HG03354 (cell line): ENCODE data around the gene RCAN2.
A peak's percentile ranks its signal among the peaks of the same experiment; 100 is the strongest.

Experiments
- ATAC-seq: cut with Tn5 transposase; IDR thresholded peaks from one replicate; pipeline ENCODE4 v1.9.1; 2021; ENCODE audit warnings: mild to moderate bottlenecking; ENCODE audit not compliant: unreplicated experiment, poor library complexity, severe bottlenecking

RCAN2 gene

DNA sequence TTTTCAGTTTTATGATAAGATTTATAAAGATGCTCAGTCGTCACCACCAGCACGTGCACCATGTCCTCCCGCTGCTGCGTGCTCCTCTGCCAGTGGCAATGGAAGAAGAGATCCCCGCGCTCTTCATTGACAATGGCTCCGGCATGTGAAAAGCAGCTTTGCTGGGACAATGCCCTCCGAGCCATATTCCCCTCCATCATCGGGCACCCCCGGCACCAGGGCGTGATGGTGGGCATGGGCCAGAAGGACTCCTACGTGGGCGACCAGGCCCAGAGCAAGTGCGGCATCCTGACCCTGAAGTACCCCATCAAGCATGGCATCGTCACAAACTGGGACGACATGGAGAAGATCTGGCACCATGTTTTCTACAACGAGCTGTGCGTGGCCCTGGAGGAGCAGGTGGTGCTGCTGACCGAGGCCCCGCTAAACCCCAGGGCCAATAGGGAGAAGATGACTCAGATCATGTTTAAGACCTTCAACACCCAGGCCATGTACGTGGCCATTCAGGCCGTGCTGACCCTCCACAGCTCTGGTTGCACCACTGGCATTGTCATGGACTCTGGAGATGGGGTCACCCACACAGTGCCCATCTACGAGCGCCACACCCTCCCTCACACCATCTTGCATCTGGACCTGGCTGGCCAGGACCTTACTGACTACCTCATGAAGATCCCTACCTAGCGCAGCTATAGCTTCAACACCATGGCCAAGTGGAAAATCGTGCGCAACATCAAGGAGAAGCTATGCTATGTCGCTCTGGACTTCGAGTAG is 286.2 kb downstream of the RCAN2 start:
- ATAC-seq = no peak

DNA sequence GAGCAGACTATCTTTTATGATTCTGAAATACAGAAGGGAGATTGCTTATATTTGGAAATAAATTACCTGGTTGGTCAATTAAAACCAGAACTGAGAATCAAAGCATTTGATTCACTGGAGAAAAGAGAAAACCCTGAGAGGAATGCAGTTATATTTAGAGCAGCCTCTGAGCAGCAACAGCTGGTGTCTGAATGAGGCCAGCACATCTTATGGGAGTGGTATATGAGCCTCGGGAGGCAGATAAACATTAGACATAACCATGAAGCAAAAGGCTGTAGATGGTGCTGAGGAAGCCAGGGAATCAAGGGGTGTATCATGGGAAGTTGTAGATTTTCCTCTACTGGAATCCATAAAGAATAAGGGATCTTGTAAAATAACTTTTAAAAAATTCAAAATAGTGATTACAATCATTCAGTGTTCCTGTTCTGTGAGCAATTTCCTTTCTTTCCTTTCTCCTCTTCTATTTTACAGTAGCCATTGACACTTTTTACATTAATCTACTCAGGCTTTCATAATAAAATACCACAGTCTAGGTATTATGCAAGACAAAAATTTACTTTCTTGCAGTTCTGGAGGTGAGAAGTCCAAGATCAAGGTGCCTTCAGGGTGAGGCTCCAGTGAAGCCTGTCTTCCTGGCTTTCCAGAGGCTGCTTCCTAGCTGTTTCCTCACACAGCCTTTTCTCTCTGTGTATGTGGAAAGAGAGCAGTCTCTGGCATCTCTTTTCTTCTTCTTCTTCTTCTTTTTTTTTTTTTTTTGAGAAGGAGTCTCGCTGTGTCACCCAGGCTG is 287.7 kb downstream of the RCAN2 start:
- ATAC-seq = no peak

DNA sequence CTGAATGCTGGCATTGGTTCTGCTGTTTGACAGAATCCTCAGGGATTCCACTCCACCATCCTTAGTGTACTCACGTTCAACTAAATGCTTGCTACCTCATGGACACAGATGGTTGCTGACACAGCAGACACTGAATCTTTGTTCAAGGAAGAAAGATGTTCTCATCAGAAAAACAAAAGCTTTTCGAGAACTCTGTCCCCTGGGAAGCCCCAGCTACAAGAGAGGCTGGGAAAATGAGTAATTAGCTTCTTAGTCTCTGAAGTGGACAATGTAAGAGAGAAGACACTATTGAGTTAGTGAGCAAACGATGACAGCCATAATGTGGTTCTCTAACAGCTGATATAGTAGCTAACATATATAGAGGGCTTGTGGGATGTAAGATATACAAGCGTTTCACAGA is 289.5 kb downstream of the RCAN2 start:
- ATAC-seq = no peak

DNA sequence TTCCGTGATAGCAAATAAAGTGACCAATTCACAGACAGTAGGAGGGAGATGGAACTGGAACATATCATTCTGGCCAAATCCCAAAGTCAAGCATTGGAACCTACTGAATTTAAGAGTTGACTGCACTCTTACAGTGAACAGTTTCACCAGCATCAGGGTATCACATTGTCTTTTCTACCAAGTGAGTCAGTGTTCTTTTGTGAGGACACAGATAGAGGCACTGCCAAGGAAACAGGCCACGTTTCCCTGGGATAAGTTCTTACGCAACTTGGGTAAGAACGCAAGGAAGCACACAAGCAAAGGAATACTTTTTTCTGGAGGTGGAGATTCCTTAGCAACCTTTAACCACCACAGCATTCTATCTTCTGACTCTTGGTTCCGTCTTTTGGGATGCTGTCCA is 291.9 kb downstream of the RCAN2 start:
- ATAC-seq = no peak

DNA sequence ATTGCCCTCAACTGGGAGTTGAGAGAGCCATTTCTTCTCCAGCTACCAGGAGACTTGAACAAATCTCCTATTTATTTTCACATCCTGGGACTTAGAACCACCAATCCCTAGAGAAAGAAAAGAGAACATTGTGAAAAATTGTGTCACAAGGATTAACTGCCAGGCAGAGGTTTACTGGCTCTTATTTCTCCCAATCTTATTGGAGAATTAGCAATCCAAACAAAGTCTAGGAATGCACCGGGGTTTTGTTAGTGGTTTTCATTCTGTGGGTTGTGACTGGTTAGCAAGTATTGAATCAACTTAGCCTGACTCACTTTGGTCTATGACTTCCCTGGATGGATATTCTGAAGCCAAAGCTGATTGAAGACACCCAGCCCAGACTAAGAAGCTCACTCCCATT is 299.3 kb downstream of the RCAN2 start:
- ATAC-seq = no peak

DNA sequence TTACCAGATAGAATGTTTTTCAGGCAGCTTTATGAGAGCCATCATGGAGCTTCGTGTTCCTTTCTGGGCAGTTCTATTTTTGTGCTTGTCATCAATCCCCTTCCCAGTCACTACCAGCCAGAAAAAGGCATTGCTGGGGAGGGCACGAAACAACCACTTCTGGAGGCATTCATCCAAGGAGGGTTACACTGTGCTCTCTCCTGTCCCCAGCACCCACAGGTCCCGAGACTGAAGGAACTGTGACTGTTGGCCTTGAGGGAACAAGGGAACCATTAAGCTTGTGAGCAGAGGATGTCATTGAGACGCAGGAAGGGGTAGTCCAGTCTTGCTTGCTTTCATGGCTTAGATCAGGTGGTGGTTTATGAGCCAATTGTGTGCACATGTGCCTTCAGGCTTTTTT is 300.4 kb downstream of the RCAN2 start:
- no peak for ATAC-seq

DNA sequence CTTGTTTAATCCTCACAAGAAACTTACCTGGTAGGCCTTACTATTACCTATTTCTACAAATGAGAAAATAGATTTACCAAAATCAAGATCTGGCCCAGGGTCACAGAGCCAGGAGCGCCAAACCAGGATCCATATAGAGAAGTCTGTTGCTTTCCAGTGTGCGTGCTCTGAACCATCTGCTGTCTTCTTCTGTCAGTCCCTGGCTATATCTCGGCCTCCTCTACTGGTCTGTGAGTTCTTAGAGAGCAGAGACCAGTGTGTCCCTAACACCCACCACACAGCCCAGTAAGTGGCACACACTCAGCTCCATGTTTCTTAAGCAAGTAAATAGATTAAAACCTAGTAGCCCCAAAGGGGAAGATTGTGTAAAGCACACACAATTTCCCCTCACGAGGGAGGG is 301.5 kb downstream of the RCAN2 start:
- no peak for ATAC-seq

DNA sequence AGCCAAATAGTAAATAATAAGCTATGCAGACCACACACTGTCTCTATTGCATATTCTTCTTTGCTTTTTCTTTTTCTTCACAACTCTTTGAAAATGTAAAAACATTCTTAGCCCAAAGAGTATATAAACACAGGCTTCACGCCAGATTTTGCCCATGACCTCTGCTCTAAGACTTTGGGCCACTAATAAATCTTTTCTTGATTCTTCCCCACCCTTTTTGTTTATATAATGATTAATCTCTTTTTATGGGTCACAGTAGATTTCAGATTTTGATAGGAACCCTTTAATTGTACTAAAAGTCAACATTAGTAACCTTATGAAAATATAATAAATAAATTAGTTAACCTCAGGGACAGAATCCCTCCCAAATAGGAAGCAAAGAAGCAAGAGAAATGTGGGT is 304.7 kb downstream of the RCAN2 start:
- ATAC-seq = no peak

DNA sequence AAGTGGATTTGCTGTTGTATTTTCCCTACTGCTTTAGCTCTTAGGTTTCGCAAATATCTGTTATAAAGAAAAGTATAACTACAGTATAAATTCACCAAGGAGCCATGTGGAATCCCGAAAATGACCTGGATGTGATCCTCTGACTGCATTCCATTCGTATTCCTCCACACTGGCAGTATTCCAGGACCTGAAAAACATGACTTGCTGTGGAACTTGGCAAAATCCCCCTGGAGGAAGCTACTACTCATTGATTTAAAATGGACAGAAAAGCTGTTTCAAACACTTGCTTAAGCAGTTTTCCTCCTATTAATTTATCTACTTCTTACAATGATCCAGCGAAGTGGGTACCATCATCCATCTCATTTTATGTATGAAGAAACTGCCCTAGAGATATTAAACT is 307.1 kb downstream of the RCAN2 start:
- no peak for ATAC-seq

DNA sequence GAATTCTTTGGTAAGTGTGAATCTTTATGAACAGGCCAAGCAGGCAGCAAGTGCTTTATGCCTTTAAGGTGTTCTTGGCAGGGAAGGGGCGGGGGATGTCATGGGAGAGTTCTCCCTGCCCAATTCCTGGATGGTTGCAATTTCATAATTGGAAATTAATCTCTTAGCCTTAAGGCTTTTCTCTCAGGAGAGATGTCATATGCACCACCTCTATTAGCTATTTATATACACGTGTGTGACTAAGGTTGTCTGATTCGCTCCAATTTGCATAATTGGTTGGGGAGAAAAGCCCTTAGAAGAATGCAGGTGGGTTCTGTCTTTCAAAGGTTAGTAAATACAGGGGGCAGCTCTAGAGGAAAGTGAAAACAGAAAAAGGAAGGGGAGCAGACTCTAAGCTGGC is 315.3 kb downstream of the RCAN2 start:
- ATAC-seq = peak; percentile 60

DNA sequence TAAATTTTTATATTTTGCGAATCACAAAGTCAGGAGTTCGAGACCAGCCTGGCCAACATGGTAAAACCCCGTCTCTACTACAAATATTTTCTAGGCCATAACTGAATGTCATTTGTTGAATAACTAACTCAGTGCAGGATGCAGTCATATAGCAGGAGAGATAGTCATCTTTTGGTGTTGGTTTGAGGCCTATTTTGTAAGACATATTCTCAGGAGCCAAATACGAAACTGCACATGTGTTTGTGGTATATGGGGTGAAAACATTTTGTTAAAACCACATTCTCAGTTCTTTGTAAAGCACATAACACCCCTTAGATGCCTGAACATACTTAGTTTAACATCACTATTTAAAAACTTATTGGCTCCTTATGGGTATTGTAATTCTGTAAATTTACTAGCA is 315.8 kb downstream of the RCAN2 start:
- peak; percentile 84 for ATAC-seq

DNA sequence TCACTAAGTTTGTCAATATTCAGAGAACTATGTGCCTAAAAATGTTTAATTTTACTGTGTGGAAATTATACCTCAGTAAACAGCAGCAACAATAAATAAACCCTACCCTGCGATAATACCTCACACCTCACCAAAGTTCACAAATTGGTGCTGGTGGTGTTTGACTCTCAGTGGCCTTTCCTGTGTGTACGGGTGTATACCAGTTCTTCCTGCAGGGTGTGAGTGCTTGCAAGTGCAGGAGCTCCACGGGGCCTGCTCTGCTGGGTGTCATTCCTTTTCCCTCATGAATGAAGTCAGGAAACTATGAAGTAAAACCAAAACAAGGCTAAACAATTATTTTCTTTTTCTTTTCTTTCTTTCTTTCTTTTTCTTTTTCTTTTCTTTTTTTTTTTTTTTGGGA is 316.3 kb downstream of the RCAN2 start:
- no peak for ATAC-seq

DNA sequence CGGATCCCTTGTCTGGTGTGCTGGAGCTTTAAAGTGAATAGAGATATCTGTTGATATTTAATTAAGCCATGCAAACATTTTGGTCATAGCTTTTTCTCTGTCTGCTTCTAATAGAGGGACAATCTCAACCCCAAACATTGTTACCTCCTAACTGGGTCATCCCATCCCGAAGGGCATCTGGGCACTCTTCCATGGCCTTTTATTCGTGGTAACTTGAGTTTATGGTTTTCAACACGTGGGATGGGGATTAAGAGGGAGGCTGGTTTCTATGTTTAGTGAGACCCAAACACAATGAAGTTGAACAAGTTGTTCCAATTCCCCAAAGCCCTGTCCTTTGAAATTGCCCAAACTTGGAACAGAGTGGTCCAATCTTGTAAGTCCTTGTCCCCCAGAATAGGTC is 319.1 kb downstream of the RCAN2 start:
- no peak for ATAC-seq
